ENCODE data around the gene VPS8. TPM values are rescaled to one million over a fixed set of nuclear protein-coding genes. Genes with fewer than 3 reads are reported as not detected.

Gene VPS8
- total and polyA plus RNA-seq, 2 of the 8 experiments (the other 6 are each of a cell fraction or from before 2014, with no cell fraction given) = 13.0 to 41.0 TPM

GRCh38 chr3:184953401-184953800, 141.4 kb downstream of the VPS8 start:
- Histone ChIP-seq H2BK120ac (replicated peaks; ENCODE audit: low read depth, low read length) (no peak overlapping the region), H4K8ac (ENCODE audit: extremely low read depth, insufficient read depth, low read length) (no peak overlapping the region), H3K79me1 (ENCODE audit: low read depth, low read length) (no peaks in the 10 kb centered on the region), H3K27me3 (replicated peaks in 1 of 4; ENCODE audit: control insufficient read depth in 3 of 4, extremely low read depth in 1 of 4, insufficient read depth in 3 of 4, low read length in 3 of 4) (no peaks in the 10 kb centered on the region), H3K4ac (replicated peaks; ENCODE audit: insufficient read length, low read depth, low read length) (no peak overlapping the region), H2BK15ac (ENCODE audit: low read length) (no peak overlapping the region), H3K4me3 (ENCODE audit: extremely low read depth in 1 of 4, insufficient read depth in 2 of 4, low read depth in 3 of 4, low read length in 4 of 4) (no peak overlapping the region), H3K14ac (ENCODE audit: insufficient read length) (no peak overlapping the region), H2BK12ac (ENCODE audit: low read depth, low read length) (no peak overlapping the region), H4K91ac (replicated peaks; ENCODE audit: insufficient read length, low read length) (no peak overlapping the region), H3K27ac (ENCODE audit: low read depth, low read length) (no peak overlapping the region), H2BK20ac (ENCODE audit: low read length) (no peak overlapping the region), H2BK5ac (ENCODE audit: low read depth, low read length) (no peak overlapping the region), H2AK5ac (ENCODE audit: low read depth, low read length) (no peak overlapping the region), H3K23me2 (ENCODE audit: low read depth, low read length) (no peaks in the 10 kb centered on the region), H3K4me2 (ENCODE audit: insufficient read depth in 1 of 2, low read depth in 2 of 2, low read length in 2 of 2) (peak overlapping the region in 1 of 2 experiments; percentile 31; a peak in 1 of 4 replicates), H3K79me2 (ENCODE audit: control insufficient read depth in 1 of 2, insufficient read depth in 2 of 2, low read length in 2 of 2) (no peaks in the 10 kb centered on the region), H4K5ac (ENCODE audit: insufficient read length, low read depth, low read length) (no peak overlapping the region), H3K56ac (replicated peaks; ENCODE audit: insufficient read length, low read depth, low read length) (no peak overlapping the region), H4K20me1 (replicated peaks in 1 of 2; ENCODE audit: control insufficient read depth in 1 of 2, insufficient read depth in 2 of 2, low read length in 2 of 2) (no peaks in the 10 kb centered on the region), H3K9me3 (ENCODE audit: insufficient read depth in 2 of 2, low read depth in 1 of 2, low read length in 1 of 2) (no peaks in the 10 kb centered on the region), H3K9ac (replicated peaks in 1 of 4; ENCODE audit: extremely low read depth in 1 of 4, low read depth in 3 of 4, low read length in 3 of 4) (0 out of 7 replicates have a peak overlapping the region, but pooled peaks of 1 of the 4 experiments have one; percentile 9), H3K23ac (ENCODE audit: insufficient read length) (no peak overlapping the region), H2AFZ (ENCODE audit: low read length) (no peak overlapping the region), H3K18ac (ENCODE audit: extremely low read depth, low read length) (no peak overlapping the region), H3K36me3 (ENCODE audit: control insufficient read depth in 2 of 4, insufficient read depth in 4 of 4, low read length in 3 of 4) (no peaks in the 10 kb centered on the region; a peak in 3 of 8 replicates), H3K4me1 (replicated peaks in 1 of 4; ENCODE audit: control insufficient read depth in 3 of 4, insufficient read depth in 4 of 4, low read length in 3 of 4) (peaks cover 2 to 11% (median 6%) of the 10 kb centered on the region in 4 experiments; a peak in 6 of 7 replicates)
- FAIRE-seq = peak; percentile 42
- no peak for DNase-seq (ENCODE audit: low read depth in 1 of 2, low spot score in 2 of 2)
- WGBS, 2 experiments (ENCODE audit: extremely low coverage in 1 of 2, insufficient coverage in 1 of 2, insufficient read length in 1 of 2, insufficient replicate concordance in 2 of 2, low coverage in 1 of 2, low lambda C conversion rate in 2 of 2, missing lambda C conversion rate in 1 of 2) = 62% methylated on average over 2 of the region's 2 CpGs; no CpG with 5 or more reads in 1 of the 2 experiments
- 0 out of 2 replicates have a peak, but pooled peaks have one; percentile 33 for TF ChIP-seq SP1 (IDR thresholded peaks at IDR 0.05; ENCODE audit: low read depth, low read length)
- no peak for TF ChIP-seq TAF1 (IDR thresholded peaks at IDR 0.05; ENCODE audit: low read depth, low read length)
- ChIA-PET POLR2A (ENCODE audit: partially characterized antibody) (interaction anchor here (1.2 kb wide), 1 partner anchor 22 kb away, joined by 3 read pairs; no protein-coding TSS in a partner anchor), CTCF (ENCODE audit: partially characterized antibody) (interaction anchor here (0.7 to 2.0 kb wide), 3 partner anchors 11 to 225 kb away, joined by 3 to 6 read pairs (median 3); no protein-coding TSS in a partner anchor)
